ENCODE data around the gene FAM98C.

FAM98C gene

DNA sequence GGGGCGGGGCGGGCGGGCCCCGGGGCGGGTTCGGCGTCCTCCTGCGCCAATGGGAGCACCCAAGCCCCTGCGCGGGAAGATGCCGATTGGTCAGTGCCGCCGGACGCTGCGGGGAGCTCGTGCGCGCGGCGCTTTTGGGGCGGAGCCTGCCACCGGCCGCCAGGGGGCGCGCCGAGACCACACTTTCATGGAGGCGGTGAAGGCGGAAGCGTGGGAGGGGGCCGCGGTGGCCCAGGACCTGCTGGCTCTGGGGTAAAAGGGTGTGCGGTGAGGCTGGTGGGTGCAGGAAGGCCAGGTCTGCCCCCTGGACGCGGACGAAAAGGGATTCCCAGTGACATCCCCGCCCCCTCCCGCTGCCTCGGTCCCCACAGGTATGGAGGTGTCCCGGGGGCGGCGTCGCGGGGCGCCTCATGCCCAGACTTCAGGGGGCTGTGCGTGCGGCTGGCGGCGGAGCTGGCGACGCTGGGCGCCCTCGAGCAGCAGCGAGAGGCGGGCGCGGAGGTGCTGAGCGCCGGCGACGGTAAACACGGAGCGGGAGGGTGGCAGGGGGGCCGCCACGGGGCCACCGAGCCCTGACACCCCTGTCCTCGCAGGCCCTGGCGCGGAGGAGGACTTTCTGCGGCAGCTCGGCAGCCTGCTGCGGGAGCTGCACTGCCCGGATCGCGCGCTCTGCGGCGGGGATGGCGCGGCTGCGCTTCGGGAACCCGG lies at the start of gene FAM98C:
FAM98C (plus strand) TSS at position 127 of the 708 bp plus-strand sequence; CDS start at position 188, 61 bp downstream.
- H3K4me3 ChIP-seq (ENCODE audit: low read depth, low read length) = peak within 1 kb of the TSS; percentile 89
- TF ChIP-seq, protein P1, sequence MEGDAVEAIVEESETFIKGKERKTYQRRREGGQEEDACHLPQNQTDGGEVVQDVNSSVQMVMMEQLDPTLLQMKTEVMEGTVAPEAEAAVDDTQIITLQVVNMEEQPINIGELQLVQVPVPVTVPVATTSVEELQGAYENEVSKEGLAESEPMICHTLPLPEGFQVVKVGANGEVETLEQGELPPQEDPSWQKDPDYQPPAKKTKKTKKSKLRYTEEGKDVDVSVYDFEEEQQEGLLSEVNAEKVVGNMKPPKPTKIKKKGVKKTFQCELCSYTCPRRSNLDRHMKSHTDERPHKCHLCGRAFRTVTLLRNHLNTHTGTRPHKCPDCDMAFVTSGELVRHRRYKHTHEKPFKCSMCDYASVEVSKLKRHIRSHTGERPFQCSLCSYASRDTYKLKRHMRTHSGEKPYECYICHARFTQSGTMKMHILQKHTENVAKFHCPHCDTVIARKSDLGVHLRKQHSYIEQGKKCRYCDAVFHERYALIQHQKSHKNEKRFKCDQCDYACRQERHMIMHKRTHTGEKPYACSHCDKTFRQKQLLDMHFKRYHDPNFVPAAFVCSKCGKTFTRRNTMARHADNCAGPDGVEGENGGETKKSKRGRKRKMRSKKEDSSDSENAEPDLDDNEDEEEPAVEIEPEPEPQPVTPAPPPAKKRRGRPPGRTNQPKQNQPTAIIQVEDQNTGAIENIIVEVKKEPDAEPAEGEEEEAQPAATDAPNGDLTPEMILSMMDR (IDR thresholded peaks at IDR 0.05; ENCODE audit: low read depth, low read length) = peak; percentile 61

DNA sequence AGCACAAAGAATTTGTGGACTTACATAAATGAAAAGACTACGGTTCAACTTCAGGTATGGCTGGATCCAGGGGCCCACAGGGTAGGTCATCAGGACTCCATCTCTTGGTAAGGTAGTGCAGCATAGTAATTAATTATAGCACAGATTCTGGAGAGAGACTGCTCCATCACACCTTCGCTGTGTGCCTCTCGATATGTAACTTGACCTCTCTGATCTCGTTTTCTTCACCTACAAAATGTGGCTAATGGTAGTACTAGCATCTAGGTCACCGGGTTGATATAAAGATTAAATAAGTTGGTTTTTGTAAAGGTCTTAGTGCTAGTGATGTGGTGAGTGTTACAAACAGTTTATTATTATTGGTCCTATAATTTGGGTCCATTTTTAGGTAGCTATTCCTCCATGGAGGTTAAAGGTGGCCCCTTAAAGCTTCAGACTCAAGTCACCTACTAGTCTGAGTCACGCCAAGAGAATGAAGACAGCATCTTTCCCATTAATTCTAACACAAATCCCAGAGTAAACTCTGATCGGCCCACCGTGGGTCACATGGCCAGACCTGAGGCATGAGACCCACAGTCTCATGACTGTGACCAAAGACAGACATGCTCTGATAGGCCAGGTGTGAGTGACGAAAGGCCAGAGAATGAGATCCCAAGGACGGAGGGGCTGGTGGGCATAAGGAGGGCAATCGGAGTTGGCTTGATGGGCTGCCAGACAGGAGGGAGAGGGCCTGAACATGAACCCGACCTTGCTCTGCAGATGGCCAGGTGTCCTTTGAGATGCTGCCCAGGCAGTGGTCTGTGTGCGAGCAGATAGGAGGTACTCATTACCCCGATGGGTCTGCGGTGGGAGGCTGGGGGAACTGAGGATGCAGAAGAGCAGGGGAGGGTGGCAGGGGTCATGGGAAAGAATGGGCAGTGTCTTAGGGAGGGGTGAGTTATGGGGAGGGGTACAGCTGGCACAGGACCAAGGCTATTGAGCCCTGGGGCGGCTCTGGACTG lies 46.9 kb upstream of the FAM98C start:
- H3K4me3 ChIP-seq (ENCODE audit: low read depth, low read length) = no peak overlapping the region
- TF ChIP-seq, protein P1 (IDR thresholded peaks at IDR 0.05; ENCODE audit: low read depth, low read length) = no peak

DNA sequence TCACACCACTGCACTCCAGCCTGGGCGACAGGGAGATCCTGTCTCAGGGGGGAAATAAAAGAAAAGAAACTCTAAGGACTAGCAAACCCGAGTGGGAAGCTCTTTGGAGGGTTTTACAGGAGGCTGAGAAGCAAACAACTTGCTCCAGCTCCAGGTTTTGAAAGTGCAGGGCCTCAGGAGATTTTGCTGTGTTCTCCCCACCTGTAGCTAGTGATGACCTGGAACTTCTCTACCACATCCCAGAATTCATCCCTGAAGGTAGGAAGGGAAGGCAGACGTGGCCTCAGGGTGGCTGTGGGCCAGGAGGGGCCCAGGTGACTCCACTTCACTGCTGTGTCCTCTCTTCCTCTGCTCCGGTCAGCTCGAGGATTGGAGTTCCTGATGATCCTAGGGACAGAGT lies 44.8 kb upstream of the FAM98C start:
- TF ChIP-seq, protein P1 (IDR thresholded peaks at IDR 0.05; ENCODE audit: low read depth, low read length) = no peak
- no peak overlapping the region for H3K4me3 ChIP-seq (ENCODE audit: low read depth, low read length)

DNA sequence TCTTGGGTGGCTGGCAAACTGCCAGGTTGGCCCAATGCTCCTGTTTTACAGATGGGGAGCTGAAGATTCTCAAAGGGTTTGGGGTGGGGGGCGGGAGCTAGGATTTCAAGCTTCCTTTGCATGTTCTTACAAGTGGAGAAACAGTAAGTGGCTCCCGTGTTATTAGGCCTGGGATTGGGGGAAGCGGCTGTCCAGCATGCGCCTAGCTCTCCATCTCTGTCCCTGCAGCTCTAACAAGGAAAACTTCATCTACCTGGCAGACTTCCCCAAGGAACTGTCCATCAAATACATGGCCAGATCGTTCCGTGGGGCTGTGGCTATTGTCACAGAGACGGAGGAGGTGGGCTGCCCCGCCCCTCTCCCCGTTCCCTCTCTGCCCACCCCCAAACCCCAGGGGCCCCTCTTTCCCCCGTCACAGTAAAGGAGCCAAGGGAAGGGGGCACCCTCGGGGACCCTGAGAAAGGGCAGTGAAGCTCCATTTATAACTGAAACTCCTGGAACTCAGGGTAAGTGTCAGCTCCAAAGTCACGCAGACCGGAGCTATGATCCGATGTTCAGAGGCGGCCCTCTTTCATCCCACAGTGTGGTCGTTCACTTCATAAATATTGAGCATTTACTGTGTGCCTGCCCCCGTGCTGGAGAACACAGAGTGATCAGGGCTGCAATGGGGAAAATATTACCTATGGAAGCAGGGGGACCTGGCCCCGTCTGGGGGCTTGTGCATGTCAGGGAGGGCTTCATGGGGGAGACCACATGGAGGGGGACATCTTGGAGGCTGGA lies 43.5 kb upstream of the FAM98C start:
- H3K4me3 ChIP-seq (ENCODE audit: low read depth, low read length) = no peak overlapping the region
- TF ChIP-seq, protein P1 (IDR thresholded peaks at IDR 0.05; ENCODE audit: low read depth, low read length) = no peak

DNA sequence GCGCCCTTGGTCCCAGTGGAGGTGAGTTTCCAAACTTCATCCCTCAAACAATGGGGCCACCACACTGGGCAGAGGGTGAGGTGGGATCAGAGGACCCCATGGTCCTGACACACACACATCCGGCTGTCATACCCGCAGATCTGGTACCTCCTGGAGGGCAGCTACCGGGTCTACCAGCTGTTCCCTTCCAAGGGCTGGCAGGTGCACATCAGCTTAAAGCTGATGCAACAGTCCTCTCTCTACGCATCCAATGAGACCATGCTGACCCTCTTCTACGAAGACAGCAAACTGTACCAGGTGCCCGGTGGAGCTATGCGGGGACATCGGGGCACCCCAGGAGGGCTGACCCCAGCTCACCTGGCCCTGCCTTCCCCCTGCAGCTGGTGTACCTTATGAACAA lies 42.5 kb upstream of the FAM98C start:
- H3K4me3 ChIP-seq (ENCODE audit: low read depth, low read length) = no peak overlapping the region
- TF ChIP-seq, protein P1 (IDR thresholded peaks at IDR 0.05; ENCODE audit: low read depth, low read length) = no peak

DNA sequence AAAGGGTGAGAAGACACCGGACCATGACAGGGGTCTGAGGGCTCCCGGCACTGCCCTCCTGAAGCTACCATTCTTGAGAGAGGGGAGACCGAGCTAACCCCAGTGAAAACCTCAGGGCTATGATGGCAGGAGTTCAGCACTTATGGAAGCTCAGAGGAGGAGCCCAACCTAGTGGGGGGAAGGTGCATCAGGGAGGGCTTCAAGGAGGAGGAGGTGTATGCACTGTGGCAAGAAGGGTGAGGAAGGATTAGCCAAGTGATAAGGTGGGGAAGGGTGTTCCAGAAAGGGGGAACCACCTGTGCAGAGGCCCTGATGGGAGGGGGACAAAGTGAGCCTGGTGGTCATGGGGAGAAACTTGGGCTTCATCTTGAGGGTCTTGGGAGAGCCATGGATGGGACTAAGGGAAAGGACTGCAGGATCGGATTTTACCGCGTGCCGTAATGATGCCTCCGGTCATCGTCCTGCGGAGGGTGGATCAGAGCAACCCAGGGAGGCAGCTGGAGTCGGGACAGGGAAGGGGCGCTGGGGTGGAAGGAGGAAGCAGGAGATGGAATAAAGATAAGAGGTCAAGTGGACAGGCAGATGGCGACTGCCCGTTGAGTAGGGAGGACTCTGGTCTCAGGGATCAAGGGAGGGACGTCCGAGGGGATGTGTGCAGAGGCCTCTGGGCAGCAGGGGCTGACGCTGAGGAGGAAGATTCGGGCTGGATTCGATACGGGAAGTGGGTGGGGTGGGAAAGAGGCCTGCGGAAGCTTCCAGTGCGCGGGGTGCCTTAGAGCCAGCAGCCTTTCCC lies 41.9 kb upstream of the FAM98C start:
- H3K4me3 ChIP-seq (ENCODE audit: low read depth, low read length) = peak overlapping the region; percentile 63
- TF ChIP-seq, protein P1 (IDR thresholded peaks at IDR 0.05; ENCODE audit: low read depth, low read length) = no peak
